Measurements from ENCODE around the gene PCDH9.
A peak's percentile ranks its signal among the peaks of the same experiment; 100 is the strongest.

The PCDH9 gene

DNA sequence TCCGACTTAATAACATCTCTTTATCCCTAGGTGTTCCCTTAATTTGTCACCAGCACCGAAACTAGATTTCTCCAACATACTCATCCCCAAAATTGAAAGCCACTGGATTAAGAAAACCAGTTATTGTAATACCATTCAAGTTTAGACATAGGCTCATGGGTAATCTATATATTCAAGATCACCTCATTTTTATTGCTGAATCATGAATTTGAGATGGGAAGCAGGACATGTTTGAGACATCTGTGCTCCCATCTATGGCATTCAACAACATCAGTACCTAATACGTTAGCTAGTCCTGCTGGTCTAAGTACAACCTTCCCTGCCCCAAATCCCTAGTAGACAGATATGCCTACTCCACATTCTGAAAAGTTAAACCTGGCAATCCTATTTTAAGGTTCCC lies 820.6 kb downstream of the PCDH9 start:
- DNase-seq, result no peak

DNA sequence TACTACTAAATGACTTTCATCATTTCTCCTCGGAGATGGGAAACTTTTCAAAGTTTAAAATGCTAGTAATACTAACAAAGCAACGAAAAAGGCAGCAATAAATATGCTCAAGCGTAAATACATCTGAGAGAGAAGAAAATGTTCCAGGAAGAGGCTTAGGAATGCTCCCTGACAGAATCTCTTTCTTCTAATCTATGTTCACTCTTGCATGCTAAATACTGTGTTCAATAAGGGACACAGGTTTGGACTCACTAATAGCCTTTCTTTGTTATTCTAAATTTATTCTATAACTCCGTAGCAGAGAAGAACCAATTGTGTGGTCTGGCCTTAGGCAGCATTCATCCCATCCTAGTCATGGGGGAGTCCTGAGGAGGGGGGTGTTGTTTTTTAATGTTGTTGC lies 823.0 kb downstream of the PCDH9 start:
- no peak for DNase-seq

DNA sequence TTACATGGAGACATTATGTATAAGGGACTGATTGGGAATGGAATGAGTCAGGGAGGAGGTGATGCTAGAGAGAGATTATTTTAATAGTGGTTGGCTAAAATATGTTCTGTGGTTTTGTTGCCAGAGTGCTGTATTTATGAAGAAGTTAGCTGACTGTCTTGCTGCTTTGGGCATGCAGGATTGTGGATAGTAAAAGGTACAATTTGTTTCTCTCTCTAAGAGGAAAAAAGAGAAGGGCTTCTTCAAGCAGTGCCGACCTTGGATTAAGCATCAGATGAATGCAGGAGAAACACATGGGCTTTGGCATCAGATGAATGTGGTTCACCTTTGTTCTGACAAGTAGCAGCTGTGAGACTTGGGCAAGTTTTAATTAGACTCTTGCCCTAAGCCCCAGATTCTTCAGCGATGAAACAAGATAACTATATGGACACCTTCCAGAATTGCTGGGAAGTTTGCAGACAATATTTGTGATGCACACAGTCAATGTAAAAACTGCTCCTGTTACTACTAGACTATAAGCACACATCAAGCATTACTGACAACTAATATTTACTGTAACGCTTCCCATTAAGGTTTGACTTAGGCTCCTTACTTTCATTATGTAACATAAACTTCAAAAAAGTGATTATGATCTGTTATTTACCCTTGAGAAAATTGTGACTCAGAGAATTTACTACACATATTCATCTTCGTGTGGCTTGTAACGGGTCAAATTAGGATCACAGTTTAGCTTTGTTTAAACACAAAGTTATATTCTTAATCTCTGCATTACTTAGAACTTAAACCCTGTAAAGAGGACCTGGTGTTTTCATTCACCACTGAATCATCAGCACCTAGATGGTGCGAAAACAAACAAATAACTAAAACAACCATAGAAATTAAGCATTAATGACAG lies 824.0 kb downstream of the PCDH9 start:
- DNase-seq, result no peak

DNA sequence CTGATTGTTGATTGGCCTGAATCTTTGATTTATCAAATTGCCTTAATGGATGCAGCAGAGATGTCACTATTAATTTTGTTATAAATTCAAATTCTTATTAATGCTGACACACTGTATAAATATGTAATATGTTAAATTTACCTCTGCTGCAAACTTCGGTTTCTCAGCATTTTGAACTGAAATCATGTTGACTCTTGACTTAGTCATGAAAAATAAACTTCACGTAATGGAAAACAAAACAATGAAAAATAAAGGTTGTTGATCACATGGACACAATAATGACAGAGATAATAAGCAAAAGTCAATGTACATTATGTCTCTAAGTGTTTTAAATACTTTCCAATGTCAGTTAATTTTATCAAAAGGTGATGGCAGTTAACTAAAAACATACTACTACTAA lies 827.6 kb downstream of the PCDH9 start:
- DNase-seq, result no peak

DNA sequence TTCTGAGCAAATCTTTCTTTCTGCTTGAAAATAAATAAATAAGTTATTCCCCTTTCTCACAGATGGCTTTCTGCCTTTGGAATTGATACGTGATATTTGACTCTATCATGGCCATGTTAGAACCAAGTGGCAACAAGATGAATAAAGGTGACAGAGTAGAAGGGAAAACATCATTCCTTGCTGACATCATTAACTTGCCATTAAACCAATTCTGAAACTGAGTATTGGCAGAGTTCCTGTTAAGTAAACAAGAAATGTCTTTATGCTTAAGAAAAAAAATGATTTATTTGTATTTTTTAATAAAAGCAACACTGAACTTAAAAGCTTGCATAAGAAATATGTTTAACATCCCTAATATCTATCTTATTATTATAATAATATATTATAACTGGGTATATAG lies 828.1 kb downstream of the PCDH9 start:
- no peak for DNase-seq

DNA sequence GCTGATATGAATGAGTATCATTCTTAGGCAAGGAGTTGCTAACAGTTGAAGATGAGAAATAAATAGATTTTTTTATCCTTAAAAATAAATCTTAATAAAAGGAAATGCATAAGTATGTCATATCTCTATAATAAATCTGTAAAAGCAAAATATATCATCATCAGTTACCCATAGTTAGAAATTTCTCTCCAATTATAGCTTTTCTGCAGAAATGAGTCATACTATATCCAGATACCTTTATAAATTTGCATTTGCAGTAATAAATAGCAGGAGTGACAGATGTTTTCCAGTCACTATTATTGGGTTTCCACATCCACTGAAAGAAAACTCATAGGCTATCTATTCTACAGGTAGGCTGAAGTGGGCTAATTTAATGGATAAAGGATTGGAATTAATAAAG lies 829.8 kb downstream of the PCDH9 start:
- no peak for DNase-seq

DNA sequence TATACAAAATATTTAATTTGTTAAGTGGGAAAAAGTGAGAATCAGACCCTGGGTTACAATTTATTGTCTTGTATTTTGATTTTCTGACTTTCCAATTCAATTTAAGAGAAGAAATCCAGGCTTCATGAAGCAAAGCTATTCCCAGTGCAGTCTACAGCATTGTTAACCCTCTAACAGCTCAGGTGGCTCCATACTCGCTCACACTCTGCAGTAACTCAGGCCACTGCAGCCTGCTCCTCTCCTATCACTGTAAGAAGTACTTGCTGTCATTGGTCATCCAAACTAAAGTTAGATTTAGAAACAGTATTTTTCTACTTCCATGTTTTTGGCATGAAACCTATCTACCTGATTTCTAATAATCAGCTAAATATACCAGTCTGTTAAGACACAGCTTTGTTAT lies 830.3 kb downstream of the PCDH9 start:
- no peak for DNase-seq

DNA sequence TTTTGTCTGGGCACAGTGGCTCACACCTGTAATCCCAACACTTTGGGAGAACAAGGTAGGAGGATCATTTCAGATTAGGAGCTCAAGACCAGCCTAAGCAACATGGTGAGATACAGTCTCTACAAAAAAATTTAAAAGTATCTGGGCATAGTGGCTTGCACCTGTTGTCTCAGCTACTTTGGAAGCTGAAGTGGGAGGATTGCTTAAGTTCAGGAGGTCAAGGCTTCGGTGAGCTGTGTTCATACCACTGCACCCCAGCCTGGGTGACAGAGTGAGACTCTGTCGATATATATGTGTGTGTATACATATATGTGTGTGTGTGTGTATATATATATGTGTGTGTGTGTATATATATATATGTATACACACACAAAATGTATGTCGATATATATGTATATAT lies 833.0 kb downstream of the PCDH9 start:
- no peak for DNase-seq

DNA sequence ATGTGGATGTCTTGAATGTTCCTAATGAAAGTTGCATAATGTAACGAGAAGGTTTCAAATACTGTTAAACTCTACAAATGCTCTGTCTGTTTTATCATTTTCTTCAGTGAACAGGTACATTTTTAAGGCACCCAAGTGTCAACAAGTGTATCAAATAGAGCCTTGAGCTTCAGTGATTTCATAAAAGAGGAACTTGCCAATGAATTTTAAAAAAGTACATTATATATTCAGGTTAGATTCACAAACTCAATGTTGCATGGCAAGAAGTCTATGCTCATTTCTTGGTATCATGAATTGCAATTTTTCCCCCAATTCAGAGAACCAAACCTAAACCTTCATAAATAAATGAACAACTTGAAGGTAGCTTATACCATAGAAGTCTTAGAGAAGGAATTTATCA lies 838.8 kb downstream of the PCDH9 start:
- no peak for DNase-seq

DNA sequence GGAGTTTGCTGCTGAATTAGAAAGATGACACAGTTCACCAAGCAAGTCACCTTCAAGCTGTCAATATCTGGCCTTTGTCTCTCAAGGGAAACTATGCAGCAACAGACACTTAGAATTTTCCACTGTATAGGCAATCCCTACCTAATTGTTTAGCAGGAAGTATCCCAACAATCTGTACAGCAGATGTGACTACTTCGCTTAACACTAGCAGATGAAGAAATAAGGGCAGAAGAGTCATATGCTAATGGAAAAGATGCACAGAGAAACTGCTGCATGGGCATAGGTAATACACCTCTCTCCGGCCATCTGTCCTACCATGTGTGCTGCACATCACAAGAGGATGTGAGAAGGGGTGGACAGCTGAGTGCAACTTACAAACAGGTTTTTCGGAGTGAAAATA lies 851.2 kb downstream of the PCDH9 start:
- DNase-seq, result no peak

DNA sequence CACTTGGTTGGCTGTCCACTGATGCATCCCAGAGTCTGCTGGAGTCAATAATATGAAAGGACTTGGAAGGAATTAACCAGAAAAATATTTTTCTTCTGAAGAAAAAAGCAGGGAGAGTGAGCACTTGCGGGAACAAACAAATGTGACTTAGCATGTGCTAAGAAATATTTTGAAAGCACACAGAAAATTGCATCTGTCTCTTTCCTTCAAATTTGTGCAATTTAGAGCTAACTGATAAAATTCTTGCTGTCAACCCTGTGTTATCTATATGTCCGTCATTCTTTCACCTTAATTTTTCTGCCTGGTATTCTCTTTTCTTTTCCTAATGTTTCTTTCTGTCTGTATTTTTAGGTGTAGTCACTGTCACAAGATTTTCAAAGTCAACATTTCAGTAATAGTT lies 852.6 kb downstream of the PCDH9 start:
- no peak for DNase-seq

DNA sequence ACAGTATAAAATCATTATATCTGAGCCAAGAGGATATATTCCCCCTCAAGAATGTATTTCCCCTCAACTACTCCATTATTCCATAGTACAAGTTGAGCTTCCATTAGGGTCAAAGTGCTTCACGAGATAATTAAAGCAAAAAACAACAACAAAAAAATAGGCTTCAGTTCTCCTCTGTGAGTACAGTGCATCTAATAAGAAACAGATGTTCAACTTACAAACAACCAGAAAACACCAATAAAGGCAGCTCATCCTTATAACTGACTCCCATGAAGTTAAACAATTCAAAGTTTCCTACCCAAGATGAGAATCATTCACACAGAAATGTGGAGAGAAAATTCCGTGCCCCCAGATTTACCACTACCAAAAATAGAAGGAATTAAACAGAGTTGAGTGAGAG lies 854.4 kb downstream of the PCDH9 start:
- DNase-seq, result no peak

DNA sequence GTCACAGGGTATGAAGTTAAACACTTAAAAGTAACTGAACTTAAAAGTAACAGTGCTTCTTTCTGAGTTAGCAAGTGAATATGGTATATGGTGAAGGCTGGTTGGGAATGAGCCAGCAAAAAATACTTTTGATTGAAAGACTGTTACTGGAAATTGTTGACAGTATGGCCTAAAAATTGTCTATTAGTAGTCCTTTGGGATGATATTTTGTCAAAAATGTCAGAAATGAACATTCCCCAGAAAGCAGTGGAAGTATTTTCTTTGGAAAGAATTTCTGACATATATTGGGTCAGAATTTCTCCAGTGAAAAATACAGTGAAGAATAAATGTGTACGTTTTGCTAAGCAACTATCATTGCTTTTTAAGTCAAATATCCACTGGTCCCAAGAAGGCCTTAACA lies 860.5 kb downstream of the PCDH9 start:
- DNase-seq, result no peak

DNA sequence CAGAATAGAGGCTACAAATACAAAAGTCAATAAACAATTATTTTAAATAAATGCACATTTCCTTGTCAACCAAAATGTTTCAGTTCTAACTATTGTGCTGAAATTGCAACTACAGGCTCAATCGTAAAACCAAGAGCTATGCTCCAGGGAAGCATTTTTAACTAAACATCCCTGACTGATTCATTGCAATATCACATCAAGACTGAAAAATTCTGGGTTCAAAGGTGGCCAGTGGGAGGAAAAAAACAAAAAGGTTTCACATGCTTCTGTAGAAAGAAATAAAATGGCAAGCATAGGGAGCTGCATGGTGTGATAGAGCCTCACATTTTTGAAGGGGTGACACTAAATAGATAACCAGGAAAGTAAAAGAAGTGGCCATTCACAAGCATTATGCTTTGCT lies 862.8 kb downstream of the PCDH9 start:
- no peak for DNase-seq

DNA sequence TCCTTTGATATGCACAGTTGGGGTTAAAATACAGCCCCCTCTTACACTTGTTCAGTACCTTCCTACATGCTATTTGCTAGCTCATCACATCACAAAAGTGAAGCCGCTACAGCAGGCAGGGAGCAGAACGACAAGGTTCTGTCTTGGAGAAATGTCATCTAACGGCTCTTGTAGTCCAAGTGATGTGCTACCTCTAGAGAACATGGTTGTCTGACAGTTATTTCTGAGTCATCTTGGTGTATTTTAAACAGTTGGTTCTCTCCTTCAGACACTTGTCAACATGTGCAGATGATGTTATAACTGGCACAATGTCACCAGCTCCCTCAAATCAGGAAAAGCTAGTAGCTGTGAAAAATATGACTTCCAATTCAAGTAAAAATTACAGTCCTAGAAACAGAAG lies 865.0 kb downstream of the PCDH9 start:
- no peak for DNase-seq

DNA sequence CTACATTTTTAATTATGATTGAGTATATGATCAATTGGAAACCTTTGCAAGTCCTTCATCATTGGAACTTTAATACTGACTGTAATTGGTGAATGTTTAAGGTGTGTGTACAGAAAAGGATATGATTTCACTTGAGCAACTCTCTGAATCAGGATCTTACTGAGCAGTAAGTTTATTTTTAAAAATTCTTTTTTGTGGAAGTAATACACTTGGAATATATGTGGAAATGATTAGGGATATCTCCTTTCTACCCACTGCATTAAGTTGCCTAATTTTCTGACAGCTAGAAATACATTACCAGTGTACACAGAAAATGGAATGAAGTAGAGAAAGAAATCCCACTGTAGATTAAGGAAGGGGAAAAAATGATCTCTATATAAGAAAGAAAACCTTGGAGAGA lies 865.8 kb downstream of the PCDH9 start:
- no peak for DNase-seq

DNA sequence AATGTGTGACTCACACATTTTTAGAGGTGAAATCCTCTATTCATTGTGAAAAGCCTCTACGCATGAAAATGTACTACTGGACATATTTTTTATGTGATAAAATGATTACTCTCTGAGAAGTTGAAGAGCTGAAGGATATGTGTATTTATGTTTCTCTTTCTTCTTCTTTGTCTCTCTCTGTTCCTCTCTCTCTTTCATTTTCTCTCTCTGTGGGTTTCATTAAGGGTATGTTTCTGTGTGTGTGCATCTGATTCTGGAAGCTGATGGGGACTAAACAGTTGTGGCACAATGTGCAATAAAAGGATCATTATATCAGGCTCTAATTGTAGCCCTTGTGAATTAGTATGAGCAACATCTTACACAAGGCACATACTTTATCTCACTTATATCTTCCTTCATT lies 867.7 kb downstream of the PCDH9 start:
- DNase-seq, result no peak

DNA sequence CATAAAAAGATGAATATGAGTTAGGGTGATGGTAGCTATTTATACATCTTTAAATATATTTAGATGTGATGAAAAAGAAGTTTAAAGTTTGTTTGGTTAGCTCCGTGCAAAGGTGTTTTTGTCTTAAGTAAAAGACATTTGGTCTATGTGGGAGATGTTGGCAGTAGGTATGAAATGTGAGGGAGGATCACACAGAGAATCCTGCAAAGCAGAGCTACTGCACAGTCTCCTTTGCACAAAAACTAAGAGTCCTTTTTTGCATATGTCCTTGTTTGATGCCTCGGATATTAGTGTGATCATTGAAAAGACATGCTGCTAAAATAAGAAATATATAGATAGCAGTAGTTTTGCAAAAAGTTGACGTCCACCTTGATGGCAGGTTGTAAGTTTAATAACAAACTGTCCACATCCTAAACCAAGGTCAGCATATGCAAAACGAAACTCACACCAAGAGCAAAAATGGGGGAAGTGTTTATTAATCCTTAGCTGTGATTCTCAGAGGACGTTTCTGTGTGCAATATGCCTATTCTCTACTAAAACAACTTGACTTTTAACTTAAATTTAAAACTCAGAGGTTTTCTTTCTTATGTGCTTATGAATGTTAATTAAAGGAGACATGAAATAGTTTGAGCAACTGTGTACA lies 870.1 kb downstream of the PCDH9 start:
- DNase-seq, result no peak

DNA sequence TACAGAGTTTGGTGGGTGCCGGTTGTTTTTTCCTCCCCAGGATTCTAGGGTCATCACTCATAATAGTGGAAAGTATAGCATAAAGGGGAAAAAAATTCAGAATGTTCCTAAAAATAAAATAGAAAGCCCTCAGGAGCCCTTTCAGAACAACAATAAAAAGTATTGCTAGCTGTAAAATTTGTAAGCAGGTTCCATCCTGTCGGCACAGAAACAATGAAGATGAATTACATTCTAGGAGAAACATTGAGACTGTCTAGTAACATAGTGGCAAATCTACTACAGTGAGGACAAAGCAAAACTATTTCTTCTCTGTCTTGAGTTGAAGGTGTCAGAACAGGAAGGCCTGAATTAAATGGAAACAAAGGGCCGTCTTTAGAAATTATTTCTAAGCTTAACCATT lies 870.7 kb downstream of the PCDH9 start:
- no peak for DNase-seq

DNA sequence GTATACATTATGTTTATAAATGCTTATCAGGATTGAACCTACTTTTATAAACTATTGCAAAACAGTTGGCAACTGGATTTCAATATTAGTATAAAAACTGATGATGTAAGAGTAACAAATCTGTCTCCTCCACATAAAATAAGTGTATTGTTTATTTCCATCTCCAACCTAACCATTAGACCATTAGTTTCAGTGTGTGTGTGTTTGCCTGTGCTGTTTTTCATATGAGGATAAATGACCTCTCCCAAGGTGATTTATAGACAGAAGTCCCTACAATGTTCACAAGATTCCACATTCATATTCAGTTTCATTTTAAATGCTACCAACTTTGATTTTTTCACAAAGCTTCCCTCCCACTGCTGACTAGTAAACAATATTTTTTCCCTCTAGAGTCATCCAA lies 871.6 kb downstream of the PCDH9 start:
- DNase-seq, result no peak

DNA sequence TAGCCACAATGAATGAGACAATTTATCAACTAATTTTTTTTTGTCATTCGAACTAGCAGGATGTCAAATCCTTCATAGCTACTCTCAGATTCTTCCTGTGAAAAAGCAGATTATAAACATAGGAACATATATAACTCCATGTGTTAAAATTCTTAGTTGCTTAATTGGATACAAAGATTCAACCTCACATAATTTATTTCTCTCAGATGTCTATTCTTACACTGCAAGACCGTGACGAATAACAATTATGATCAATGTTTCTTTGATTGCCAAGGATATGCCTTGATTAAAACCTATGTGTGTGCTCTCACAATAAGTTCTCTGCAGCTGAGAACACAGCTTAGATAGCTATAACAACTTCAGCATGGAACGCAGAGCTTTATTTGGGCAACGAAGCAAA lies 872.7 kb downstream of the PCDH9 start:
- no peak for DNase-seq

DNA sequence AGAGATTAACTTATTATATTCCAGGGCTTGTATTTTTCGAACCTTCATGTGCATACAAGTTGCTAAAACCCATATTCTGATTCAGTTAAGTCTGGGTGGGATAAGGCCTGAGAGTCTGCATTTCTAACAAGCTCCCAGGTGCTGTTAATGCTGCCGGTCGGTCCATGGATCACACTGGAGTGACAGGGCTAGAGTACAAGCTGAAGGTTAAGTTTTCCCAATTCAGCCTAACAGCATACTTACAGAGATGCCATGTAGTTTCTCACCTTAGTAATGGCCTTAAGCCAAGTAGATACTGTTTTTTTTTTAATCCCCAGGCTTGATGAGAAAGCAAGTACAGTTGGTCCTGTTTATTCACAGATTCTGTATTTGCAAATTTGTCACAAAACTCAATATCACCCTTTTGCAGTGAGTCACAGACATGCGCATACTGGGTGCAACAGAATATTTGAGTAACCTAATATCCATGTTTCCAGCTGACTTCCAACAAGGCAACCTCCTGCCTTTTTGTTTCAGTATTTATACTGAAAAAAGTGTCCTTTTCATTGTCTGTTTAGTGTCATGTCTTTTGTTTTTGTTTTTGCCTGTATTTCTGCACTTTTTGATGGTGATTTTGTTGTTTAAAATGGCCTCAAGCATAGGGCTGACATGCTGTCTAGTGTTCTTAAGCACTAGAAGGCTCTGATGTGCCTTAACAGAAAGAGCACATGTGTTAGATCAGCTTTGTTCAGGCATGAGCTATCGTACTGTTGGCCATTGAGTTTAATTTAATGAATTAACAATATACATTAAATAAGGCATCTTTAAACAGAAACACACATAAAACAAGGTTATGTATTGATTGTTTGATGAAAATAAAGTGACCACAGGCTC lies 875.0 kb downstream of the PCDH9 start:
- DNase-seq, result no peak

DNA sequence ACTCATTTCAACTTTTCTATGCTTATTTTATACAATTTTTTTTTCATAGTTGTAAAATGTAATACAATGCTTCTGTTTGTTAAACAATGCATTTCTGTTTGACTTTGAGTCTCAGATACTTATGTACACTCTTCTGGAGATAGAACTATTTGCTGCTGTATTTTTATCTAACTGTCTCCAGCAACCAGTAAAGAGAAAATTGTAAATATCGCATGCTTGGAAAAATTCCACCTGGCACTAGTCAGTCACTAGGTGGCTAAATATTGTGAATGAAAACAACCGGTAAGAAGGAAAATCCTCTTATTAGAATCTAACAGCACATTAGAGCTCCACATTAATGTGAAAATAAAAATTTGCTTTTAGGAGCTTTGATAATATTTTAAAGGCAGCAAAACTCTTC lies 876.5 kb downstream of the PCDH9 start:
- DNase-seq, result peak; percentile 32

DNA sequence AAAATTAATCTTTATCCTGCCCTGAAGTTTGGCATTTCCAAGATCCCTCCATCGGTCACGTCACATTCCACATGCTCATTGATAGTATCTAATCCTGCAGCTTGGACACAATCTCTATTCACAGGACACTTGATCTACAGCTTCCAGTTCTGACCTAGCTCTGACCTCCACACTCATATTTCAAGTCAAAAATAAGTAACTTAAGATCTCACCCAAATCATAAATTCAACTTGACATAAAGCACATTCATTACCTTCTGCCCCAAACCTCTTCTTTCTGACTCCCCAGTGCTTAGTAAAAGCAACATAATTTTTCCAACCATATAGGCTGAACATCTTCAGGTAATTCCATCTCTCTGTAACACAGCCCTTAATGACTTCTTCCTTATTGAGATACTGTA lies 880.2 kb downstream of the PCDH9 start:
- DNase-seq, result no peak
